Astrocyte of the spinal cord (primary cell): Measurements from ENCODE around the gene PRDM16.
A peak's percentile ranks its signal among the peaks of the same experiment; 100 is the strongest.

ENCODE experiments used
- DNase-seq: peaks from one replicate; pipeline ENCODE4 v3.0.0; 2011; ENCODE audit warnings: low read depth, low spot score
- H3K4me3 ChIP-seq: 2 replicates; pipeline ENCODE4 v1.5.1; 2011; ENCODE audit warnings: low read depth, mild to moderate bottlenecking, low read length, moderate library complexity
- in situ Hi-C: cut with HindIII; loops from 2 replicates; pipeline ENCODE4 v1.10.0; 2017; ENCODE audit warnings: low sequenced_read_pairs
- TF ChIP-seq, protein P1 (sequence below): IDR thresholded peaks from 2 replicates; pipeline ENCODE4 v1.5.1; 2012; ENCODE audit warnings: low read depth, mild to moderate bottlenecking, low read length, inconsistent platforms

Gene PRDM16

DNA sequence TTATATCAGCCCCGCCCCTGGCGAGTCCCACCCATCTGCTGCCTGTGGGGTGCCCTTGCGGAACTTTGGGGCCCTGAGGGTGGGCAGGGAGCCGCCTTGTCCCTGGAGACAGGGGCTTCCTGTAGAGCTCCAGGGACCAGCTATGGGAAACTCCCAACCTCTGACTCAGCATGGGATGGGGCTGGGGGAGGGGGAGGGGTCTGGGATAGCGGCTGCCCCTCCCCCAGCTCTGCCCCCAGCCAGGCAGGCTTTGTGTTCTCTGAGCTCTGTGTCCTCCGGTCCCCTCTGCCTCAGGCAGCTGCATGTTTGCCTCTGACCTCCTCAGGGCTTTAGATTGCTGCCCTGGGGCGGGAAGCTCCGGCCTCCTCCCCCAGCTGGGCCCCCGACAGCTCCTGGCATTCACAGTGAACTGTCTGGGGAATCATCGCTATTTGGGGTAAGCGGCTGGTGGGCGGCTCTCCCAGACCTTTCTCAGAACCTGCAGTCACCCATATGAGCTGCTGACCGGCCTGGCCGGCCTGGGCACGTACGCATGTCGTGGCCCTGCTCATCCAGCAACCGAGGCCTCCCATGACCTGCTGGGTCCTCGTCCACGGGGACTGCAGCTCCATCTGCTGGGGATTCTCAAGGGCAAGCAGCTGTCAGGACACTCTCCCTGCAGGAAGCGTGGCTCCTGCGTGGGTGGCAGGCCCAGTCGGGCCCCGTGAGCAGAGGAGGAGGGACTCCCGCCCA is 402.5 kb downstream of the PRDM16 start:
- in situ Hi-C loops = no loop called here
- no peak overlapping the region for H3K4me3 ChIP-seq
- peak; percentile 60 for DNase-seq

DNA sequence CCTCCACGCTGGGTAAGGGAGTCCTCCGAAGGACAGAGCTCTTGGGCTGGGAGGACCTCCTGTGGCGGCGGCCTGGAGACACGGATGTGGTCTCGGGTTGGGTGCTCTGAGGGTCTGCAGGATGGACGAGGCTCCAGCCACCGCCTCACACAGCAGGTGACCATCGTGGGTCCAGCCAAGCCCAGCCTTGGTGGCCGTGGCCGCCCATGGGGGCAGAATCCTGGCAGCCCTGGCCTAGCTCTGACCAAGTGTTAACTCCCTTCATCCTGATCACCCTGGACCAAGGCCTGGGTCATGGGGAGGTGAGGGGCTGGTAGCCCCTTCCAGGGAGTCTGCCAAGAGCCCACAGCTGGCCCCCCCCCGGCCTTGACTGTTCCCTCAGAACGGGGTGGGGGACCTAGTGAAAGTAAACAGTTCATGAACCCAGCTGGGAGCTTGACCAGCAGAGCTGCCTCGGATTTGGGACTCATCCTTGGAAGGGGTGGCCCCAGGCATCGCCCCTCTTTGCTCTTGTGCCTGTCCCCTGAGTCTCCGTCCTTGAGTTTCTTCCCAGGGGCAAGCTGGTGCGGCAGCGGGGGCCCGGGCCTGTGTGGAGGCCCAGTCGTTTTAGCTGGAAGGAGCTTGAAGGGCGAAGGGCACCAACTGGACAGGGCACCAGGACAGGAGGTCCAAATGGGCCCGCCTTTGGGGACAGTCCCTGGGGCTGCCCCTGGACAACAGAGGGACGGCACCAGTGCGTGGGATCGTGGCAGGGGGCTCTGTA is 403.3 kb downstream of the PRDM16 start:
- TF ChIP-seq, protein P1, sequence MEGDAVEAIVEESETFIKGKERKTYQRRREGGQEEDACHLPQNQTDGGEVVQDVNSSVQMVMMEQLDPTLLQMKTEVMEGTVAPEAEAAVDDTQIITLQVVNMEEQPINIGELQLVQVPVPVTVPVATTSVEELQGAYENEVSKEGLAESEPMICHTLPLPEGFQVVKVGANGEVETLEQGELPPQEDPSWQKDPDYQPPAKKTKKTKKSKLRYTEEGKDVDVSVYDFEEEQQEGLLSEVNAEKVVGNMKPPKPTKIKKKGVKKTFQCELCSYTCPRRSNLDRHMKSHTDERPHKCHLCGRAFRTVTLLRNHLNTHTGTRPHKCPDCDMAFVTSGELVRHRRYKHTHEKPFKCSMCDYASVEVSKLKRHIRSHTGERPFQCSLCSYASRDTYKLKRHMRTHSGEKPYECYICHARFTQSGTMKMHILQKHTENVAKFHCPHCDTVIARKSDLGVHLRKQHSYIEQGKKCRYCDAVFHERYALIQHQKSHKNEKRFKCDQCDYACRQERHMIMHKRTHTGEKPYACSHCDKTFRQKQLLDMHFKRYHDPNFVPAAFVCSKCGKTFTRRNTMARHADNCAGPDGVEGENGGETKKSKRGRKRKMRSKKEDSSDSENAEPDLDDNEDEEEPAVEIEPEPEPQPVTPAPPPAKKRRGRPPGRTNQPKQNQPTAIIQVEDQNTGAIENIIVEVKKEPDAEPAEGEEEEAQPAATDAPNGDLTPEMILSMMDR = no peak

More for the DNA sequence above, 402.5 kb downstream of the PRDM16 start:
- TF ChIP-seq, protein P1 = peak; percentile 56

DNA sequence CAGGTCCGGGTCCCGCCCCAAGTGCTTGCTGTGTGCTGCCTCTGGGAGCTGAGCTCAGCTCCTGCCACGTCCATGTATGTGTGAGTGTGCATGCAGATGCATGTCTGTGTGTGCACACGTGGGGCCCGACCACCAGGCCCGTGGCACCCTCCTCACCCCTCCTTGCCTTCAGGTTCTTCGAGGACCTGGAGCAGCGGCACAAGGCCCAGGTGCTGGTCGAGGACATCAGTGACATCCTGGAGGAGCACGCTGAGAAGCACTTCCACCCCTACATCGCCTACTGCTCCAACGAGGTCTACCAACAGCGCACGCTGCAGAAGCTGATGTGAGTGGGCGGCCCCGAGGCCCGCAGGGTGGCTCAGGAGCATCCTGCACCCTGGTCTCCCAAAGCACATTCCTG is 403.9 kb downstream of the PRDM16 start:
- no peak for DNase-seq
- TF ChIP-seq, protein P1 = no peak
- no peak overlapping the region for H3K4me3 ChIP-seq
- in situ Hi-C loops = no loop called here

More for the DNA sequence above, 403.3 kb downstream of the PRDM16 start:
- no peak for DNase-seq
- H3K4me3 ChIP-seq = no peak overlapping the region
- in situ Hi-C loops = no loop called here

DNA sequence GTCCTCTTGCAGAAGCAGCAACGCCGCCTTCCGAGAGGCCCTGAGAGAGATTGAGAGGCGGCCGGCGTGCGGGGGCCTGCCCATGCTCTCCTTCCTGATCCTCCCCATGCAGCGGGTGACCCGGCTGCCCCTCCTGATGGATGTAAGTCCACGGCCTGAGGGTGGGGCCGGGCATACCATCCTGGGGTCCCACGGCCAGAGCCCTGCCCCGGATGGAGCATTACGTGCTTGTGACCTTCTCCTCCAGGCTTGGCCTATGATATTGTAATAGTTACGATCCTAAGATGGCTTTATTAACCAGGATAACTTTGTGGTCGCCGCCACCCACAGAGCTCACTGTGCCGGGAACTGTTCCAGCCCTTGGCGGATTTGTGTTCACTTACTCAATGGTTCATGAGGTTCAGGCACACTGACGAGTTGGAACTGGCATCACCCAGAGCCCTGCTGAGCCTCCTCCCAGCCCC is 404.4 kb downstream of the PRDM16 start:
- no peak overlapping the region for H3K4me3 ChIP-seq
- in situ Hi-C loops = no loop called here
- peak; percentile 92 for DNase-seq
- TF ChIP-seq, protein P1 = no peak

DNA sequence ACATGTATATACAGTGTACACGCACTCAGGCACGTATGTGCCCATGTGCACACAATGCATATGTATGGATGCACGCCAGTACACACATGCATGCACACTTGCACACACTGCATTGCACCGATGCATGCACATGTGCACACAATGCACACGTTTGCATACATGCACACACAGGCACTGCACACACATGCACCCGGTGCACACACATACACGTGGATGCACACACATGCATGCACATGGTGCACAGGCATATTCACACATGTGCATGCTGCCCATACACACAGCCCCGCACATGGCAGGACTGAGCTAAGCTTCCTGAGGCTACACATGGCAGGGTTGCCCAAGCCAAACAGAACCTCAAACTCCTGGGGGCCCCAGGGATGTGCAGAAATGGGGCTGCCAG is 405.0 kb downstream of the PRDM16 start:
- in situ Hi-C loops = no loop called here
- TF ChIP-seq, protein P1 = no peak

DNA sequence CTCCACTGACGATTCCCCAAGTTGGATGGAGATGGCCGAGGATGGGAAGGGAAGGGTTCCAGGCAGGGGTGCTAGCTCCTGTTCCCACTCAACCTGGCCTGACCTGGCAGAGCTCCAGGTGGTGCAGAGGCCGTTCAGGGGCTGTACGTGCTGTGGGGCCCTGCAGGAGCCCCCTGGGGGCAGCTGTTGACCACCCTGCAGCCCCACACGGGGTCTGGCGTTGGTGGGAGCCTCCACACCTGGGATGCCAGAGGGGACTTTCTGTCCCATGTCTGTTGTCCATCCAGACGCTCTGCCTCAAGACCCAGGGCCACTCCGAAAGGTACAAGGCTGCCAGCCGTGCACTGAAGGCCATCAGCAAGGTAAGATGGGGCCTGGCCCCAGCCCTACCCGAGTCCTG is 405.4 kb downstream of the PRDM16 start:
- H3K4me3 ChIP-seq = no peak overlapping the region
- in situ Hi-C loops = no loop called here
- TF ChIP-seq, protein P1 = no peak
- DNase-seq = no peak

More for the DNA sequence above, 405.0 kb downstream of the PRDM16 start:
- no peak for DNase-seq
- no peak overlapping the region for H3K4me3 ChIP-seq
